Activated naive CD4-positive, alpha-beta T cell treated with anti-CD3 and anti-CD28 coated beads, Interleukin-2, amount 50 U/mL, for 24 hours (primary cell): ENCODE measurements around the gene RNF215.
"Not testable (repeated sequence)": the region's sequence is repeated elsewhere in the genome, so short reads cannot be mapped to it uniquely, and the experiment has no call there.

Experiments used
- H3K27ac Mint-ChIP-seq: one replicate; pipeline ENCODE4 v1.8.0; 2021; ENCODE audit warnings: mild to moderate bottlenecking, mixed read lengths
- H3K27me3 Mint-ChIP-seq: one replicate; pipeline ENCODE4 v1.8.0; 2021; ENCODE audit warnings: mixed read lengths
- H3K36me3 Mint-ChIP-seq: one replicate; pipeline ENCODE4 v1.8.0; 2021; ENCODE audit warnings: mixed read lengths
- H3K4me1 Mint-ChIP-seq: one replicate; pipeline ENCODE4 v1.8.0; 2021; ENCODE audit warnings: mixed read lengths
- H3K4me3 Mint-ChIP-seq: one replicate; pipeline ENCODE4 v1.8.0; 2021; ENCODE audit warnings: mild to moderate bottlenecking, mixed read lengths
- H3K9me3 Mint-ChIP-seq: one replicate; pipeline ENCODE4 v1.8.0; 2021; ENCODE audit warnings: mixed read lengths

Gene RNF215

GRCh38 chr22:30338341-30338740, 48.9 kb downstream of the RNF215 start:
- H3K36me3 Mint-ChIP-seq: peaks cover 10% of the 10 kb centered on the region
- H3K4me1 Mint-ChIP-seq: peaks cover 15% of the 10 kb centered on the region
- H3K27ac Mint-ChIP-seq, H3K9me3 Mint-ChIP-seq, H3K4me3 Mint-ChIP-seq, H3K27me3 Mint-ChIP-seq: not testable (repeated sequence)

- Mint-ChIP-seq H3K9me3 (no peaks in the 10 kb centered on the region), H3K4me3 (no peak overlapping the region), H3K27me3 (no peaks in the 10 kb centered on the region), H3K4me1 (peaks cover 15% of the 10 kb centered on the region), H3K36me3 (peaks cover 8% of the 10 kb centered on the region), H3K27ac (no peak overlapping the region)
Observed at GRCh38 chr22:30337461-30337778, 49.8 kb downstream of the RNF215 start.

DNA sequence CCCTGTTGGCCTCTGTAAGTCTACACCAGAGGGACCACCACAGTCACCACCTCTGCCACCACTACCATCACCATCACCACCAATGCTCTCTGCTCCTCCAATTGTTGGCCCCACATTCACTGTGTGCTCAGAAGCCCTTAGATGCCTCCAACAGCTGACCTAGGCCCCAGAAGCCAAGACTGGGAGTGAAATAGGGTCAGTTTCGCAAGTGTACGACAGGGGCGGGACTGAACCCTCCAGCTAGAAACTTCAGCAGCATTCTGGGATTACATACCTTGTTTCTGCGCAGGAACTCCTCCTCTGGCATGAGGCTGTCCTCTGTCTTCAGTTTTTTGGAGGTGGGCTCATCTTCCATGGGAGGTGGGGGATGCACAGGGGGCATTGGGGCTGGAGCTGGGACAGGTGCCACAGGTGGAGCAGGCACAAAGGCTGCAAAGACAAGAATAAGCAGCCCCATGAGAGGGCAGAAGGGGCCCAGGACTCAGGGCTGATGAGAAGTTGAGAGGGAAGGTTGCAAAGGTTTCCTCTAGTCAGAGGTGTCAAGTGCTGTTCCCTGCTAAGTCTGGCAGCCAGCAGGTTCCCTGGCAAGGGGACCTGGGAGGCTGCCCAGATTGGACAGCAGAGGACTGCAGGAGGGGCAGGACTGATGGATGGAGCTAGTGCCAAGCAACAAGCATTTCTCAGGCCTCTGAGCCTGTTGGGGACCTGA, 50.3 kb downstream of the RNF215 start:
- Mint-ChIP-seq H3K27me3 (no peaks in the 10 kb centered on the region), H3K36me3 (peaks cover 8% of the 10 kb centered on the region), H3K27ac (peak overlapping the region; percentile 62), H3K9me3 (no peaks in the 10 kb centered on the region), H3K4me3 (no peak overlapping the region), H3K4me1 (peaks cover 15% of the 10 kb centered on the region)

DNA sequence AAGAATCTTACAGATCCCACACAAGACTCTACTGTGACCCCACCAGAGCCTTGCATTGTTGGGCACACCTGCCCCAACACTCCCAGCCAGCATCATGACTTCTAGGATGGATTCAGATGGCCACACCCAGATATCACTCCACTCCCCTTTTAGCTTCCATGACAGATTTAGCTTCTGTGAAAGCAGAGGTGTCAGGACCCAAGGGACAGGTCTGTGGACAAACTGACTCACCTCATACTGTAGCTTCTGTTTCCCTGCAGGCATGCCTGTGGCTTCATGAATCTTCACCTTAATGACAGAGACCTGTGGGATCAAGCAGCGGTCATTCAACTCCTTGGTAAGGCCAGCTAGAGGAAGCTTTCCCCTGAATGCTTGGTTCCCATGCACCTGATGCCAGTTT, 52.0 kb downstream of the RNF215 start:
- no peaks in the 10 kb centered on the region for H3K9me3 Mint-ChIP-seq
- peaks cover 8% of the 10 kb centered on the region for H3K36me3 Mint-ChIP-seq
- H3K4me1 Mint-ChIP-seq: peaks cover 15% of the 10 kb centered on the region
- peak overlapping the region; percentile 62 for H3K27ac Mint-ChIP-seq
- H3K27me3 Mint-ChIP-seq: no peaks in the 10 kb centered on the region
- H3K4me3 Mint-ChIP-seq: no peak overlapping the region

DNA sequence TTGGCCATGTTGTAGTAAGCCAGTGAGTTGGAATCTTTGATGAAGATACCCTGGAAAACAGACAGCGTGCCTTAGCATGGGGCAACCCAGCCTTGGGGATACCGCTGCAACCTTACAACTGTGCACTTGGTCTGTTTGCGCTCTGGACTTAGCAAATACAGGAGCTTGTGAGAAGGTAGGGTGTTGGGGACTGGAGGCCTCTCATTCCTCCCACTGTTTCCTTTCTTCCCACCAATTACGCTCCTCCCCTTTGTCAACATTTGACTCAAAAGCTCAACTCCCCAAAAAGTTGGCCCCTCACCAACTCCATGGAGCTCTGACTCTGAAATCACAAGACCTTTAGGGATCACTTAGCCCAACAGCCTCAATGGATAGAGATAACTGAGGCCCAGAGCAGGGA, 52.6 kb downstream of the RNF215 start:
- no peaks in the 10 kb centered on the region for H3K27me3 Mint-ChIP-seq
- H3K27ac Mint-ChIP-seq: peak overlapping the region; percentile 62
- H3K4me3 Mint-ChIP-seq: no peak overlapping the region
- H3K4me1 Mint-ChIP-seq: peaks cover 15% of the 10 kb centered on the region
- H3K36me3 Mint-ChIP-seq: peaks cover 8% of the 10 kb centered on the region
- H3K9me3 Mint-ChIP-seq: no peaks in the 10 kb centered on the region

- Mint-ChIP-seq H3K9me3 (no peaks in the 10 kb centered on the region), H3K4me3 (no peak overlapping the region), H3K4me1 (peaks cover 15% of the 10 kb centered on the region), H3K36me3 (peaks cover 7% of the 10 kb centered on the region), H3K27ac (no peak overlapping the region), H3K27me3 (no peaks in the 10 kb centered on the region)
Observed at GRCh38 chr22:30333707-30334087, 53.5 kb downstream of the RNF215 start.

DNA sequence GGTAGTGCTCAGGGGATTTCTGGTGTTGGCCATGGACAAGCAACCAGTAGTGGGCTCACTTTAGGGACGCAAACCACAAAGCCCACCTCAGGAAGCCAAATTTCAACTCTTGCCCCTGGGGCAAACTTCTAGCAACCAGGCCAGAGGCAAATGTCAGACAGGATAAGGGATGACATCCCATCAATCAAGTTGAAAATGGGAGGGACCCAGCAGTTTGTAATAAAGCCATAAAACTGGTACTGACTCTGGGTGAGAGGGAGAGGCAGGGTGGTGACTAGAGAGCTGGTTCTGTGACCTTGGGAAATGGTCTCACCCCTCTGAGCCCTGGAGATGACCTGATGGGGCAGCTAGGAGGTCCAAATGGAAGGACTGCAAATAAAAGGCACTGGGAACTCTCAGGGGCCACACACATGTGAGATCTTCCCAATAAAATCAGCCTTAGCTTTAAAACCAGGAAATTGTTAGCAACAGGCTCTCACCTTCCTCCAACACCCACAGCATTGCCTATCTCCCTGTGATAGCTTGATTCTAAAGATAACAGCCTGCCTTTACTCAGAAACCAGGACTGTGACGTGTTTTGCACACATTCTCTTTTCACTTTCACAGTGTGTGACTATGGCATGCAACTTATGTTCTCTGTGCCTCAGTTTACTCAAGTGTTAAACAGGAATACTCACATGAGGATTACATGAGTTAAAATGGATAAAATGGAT, 54.1 kb downstream of the RNF215 start:
- H3K27me3 Mint-ChIP-seq: no peaks in the 10 kb centered on the region
- H3K4me1 Mint-ChIP-seq: peaks cover 15% of the 10 kb centered on the region
- H3K27ac Mint-ChIP-seq: peak overlapping the region; percentile 35
- H3K9me3 Mint-ChIP-seq: no peaks in the 10 kb centered on the region
- H3K36me3 Mint-ChIP-seq: peaks cover 7% of the 10 kb centered on the region
- H3K4me3 Mint-ChIP-seq: no peak overlapping the region

GRCh38 chr22:30332551-30332950, 54.7 kb downstream of the RNF215 start:
- Mint-ChIP-seq H3K9me3 (no peaks in the 10 kb centered on the region), H3K4me1 (peaks cover 20% of the 10 kb centered on the region), H3K4me3 (no peak overlapping the region), H3K36me3 (peaks cover 7% of the 10 kb centered on the region), H3K27me3 (no peaks in the 10 kb centered on the region), H3K27ac (peak overlapping the region; percentile 41)
